Liver (tissue), 9 donors: ENCODE measurements around the gene CYREN. TPM values are rescaled to one million over a fixed set of nuclear protein-coding genes. Genes with fewer than 3 reads are reported as not detected.

Experiments
- DNase-seq: peaks from one replicate; pipeline ENCODE4 v3.0.0-alpha.2; 2017; ENCODE audit warnings: low spot score
- H3K27ac ChIP-seq, 2 donors: one replicate each; pipeline ENCODE4 v1.7.0; 2013; ENCODE audit warnings: inconsistent platforms in 2 of 2, low read length in 2 of 2, control low read depth in 1 of 2, low read depth in 1 of 2, mild to moderate bottlenecking in 1 of 2
- H3K27me3 ChIP-seq, 4 donors: one replicate each; pipeline versions ENCODE4 v1.6.1 to v1.7.0; 2013; ENCODE audit warnings: low read length in 3 of 4, inconsistent platforms in 1 of 4, mild to moderate bottlenecking in 1 of 4, moderate library complexity in 1 of 4; ENCODE audit not compliant: control insufficient read depth in 4 of 4, insufficient read depth in 4 of 4
- H3K36me3 ChIP-seq, 4 donors: one replicate each; pipeline versions ENCODE4 v1.6.1 to v1.7.0; 2013; ENCODE audit warnings: low read length in 3 of 4, mild to moderate bottlenecking in 3 of 4, low read depth in 1 of 4, moderate library complexity in 1 of 4; ENCODE audit not compliant: control insufficient read depth in 4 of 4, insufficient read depth in 3 of 4
- H3K4me1 ChIP-seq, 4 donors: one replicate each; pipeline versions ENCODE4 v1.6.1 to v1.7.0; 2013; ENCODE audit warnings: low read length in 3 of 4, mild to moderate bottlenecking in 3 of 4, moderate library complexity in 1 of 4; ENCODE audit not compliant: control insufficient read depth in 4 of 4, insufficient read depth in 4 of 4
- H3K4me3 ChIP-seq, 3 donors: one replicate each; pipeline versions ENCODE4 v1.6.1 to v1.7.0; 2013; ENCODE audit warnings: low read length in 3 of 3, control low read depth in 1 of 3, low read depth in 1 of 3, mild to moderate bottlenecking in 1 of 3
- H3K9ac ChIP-seq, 2 donors: one replicate each; pipeline ENCODE4 v1.7.0; 2013; ENCODE audit warnings: low read length in 2 of 2, mild to moderate bottlenecking in 2 of 2, moderate library complexity in 2 of 2, control low read depth in 1 of 2, low read depth in 1 of 2
- H3K9me3 ChIP-seq, 4 donors: one replicate each; pipeline versions ENCODE4 v1.6.1 to v1.7.0; 2013; ENCODE audit warnings: low read length in 3 of 4; ENCODE audit not compliant: control insufficient read depth in 4 of 4
- ATF3 ChIP-seq: IDR thresholded peaks from 2 replicates; pipeline ENCODE4 v1.6.1; 2016; ENCODE audit warnings: antibody characterized with exemption
- CTCF ChIP-seq: fragments of 150-350 bp; IDR thresholded peaks from 2 replicates; pipeline ENCODE4 v1.5.1; 2017; ENCODE audit warnings: improper control_type of control experiment, low read depth, low read length; ENCODE audit not compliant: missing input control
- EGR1 ChIP-seq, 2 donors: IDR thresholded peaks; 2 replicates each; pipeline ENCODE4 v1.6.1; 2016 to 2018; ENCODE audit warnings: antibody characterized with exemption in 2 of 2, low read depth in 2 of 2
- FOXA1 ChIP-seq: IDR thresholded peaks from 2 replicates; pipeline ENCODE4 v1.6.1; 2016; ENCODE audit warnings: antibody characterized with exemption
- FOXA2 ChIP-seq: IDR thresholded peaks from 2 replicates; pipeline ENCODE4 v1.6.1; 2016; ENCODE audit warnings: antibody characterized with exemption
- GABPA ChIP-seq, 2 donors: IDR thresholded peaks in 1 of 2; conservative IDR thresholded peaks in 1 of 2; 2 replicates each; pipeline ENCODE4 v1.6.1; 2016; ENCODE audit warnings: antibody characterized with exemption in 2 of 2, mild to moderate bottlenecking in 1 of 2, moderate library complexity in 1 of 2
- HNF4A ChIP-seq, 2 donors: conservative IDR thresholded peaks; 2 replicates each; pipeline ENCODE4 v1.6.1; 2016; ENCODE audit warnings: antibody characterized with exemption in 2 of 2, mild to moderate bottlenecking in 2 of 2
- HNF4G ChIP-seq: IDR thresholded peaks from 2 replicates; pipeline ENCODE4 v1.6.1; 2016; ENCODE audit warnings: antibody characterized with exemption
- JUND ChIP-seq, 2 donors: IDR thresholded peaks; 2 replicates each; pipeline ENCODE4 v1.6.1; 2016; ENCODE audit warnings: antibody characterized with exemption in 2 of 2
- MAX ChIP-seq: IDR thresholded peaks from 2 replicates; pipeline ENCODE4 v1.6.1; 2016; ENCODE audit warnings: antibody characterized with exemption
- NR2F2 ChIP-seq: IDR thresholded peaks from 2 replicates; pipeline ENCODE4 v1.6.1; 2016; ENCODE audit warnings: antibody characterized with exemption
- RAD21 ChIP-seq, 2 donors: IDR thresholded peaks; 2 replicates each; pipeline ENCODE4 v1.6.1; 2016; ENCODE audit warnings: antibody characterized with exemption in 2 of 2, mild to moderate bottlenecking in 2 of 2
- REST ChIP-seq: IDR thresholded peaks from 2 replicates; pipeline ENCODE4 v1.6.1; 2016; ENCODE audit warnings: antibody characterized with exemption, mild to moderate bottlenecking
- RXRA ChIP-seq, 2 donors: IDR thresholded peaks; 2 replicates each; pipeline ENCODE4 v1.6.1; 2017 to 2018; ENCODE audit warnings: antibody characterized with exemption in 2 of 2, mild to moderate bottlenecking in 1 of 2
- SP1 ChIP-seq: IDR thresholded peaks from 2 replicates; pipeline ENCODE4 v1.6.1; 2018; ENCODE audit warnings: antibody characterized with exemption, mild to moderate bottlenecking
- TAF1 ChIP-seq: conservative IDR thresholded peaks from 2 replicates; pipeline ENCODE4 v1.6.1; 2016; ENCODE audit warnings: antibody characterized with exemption, mild to moderate bottlenecking
- YY1 ChIP-seq: IDR thresholded peaks from 2 replicates; pipeline ENCODE4 v1.6.1; 2016; ENCODE audit warnings: antibody characterized with exemption, mild to moderate bottlenecking
- ZBTB33 ChIP-seq: IDR thresholded peaks from 2 replicates; pipeline ENCODE4 v1.6.1; 2016; ENCODE audit warnings: antibody characterized with exemption
- WGBS: extraction: QIAGEN DNeasy Blood & Tissue Kit; methylation state at CpG from one replicate; pipeline ENCODE4 v1.1.7; 2013; 5-methylcytosine and 5-hydroxymethylcytosine counted together
- polyA plus RNA-seq, 2 donors: library from polyadenylated mRNA; stranded (reverse) in 1 of 2; unstranded in 1 of 2; fragments of 200-250 nt in 1 of 2; fragments of >200 nt in 1 of 2; fragmentation: Nextera tagmentation in 1 of 2; extraction: Ambion mirVana in 1 of 2; gene quantifications; one replicate each; pipeline versions ENCODE4 v1.2.1 to v1.2.3, GENCODE V29; 2013 to 2015
- total RNA-seq, 2 donors: library from RNA; depleted of rRNA; stranded (reverse); fragments of >200 nt; gene quantifications; one replicate each; pipeline ENCODE4 v1.2.3, GENCODE V29; 2014
- donor health status: healthy.
- donor health status: healthy.
- donor health status: healthy.
- donor health status: healthy.
- donor health status: healthy.

CYREN gene
- total and polyA plus RNA-seq, 4 donors = 13.2 to 20.3 (median 16.0) TPM

GRCh38 chr7:135143885-135144668 is 26.4 kb downstream of the CYREN start:
- WGBS = 81% methylated on average over 3 of the region's 3 CpGs
- Histone ChIP-seq H3K4me1 (peaks cover 0 to 23% (median 11%) of the 10 kb centered on the region in 4 donors), H3K27ac (peak overlapping the region; percentile 15 to 43), H3K9me3 (no peaks in the 10 kb centered on the region), H3K36me3 (no peaks in the 10 kb centered on the region), H3K9ac (no peak overlapping the region), H3K4me3 (no peak overlapping the region), H3K27me3 (no peaks in the 10 kb centered on the region)
- DNase-seq = no peak
- TF ChIP-seq SP1 (peak; percentile 34), NR2F2 (peak; percentile 80), HNF4G (no peak), RXRA (IDR thresholded peaks at IDR 0.05) (peak; percentile 49 to 57), RAD21 (IDR thresholded peaks at IDR 0.05) (peak in 1 of 2 donors; percentile 16)

- no peaks in the 10 kb centered on the region for H3K4me1 ChIP-seq
- TF ChIP-seq REST (no peak), FOXA2 (no peak), EGR1 (IDR thresholded peaks at IDR 0.05; ENCODE audit: low read depth in 2 of 2) (no peak), RXRA (IDR thresholded peaks at IDR 0.05) (no peak), HNF4G (no peak), ZBTB33 (no peak), TAF1 (no peak), ATF3 (no peak), RAD21 (IDR thresholded peaks at IDR 0.05) (no peak), SP1 (no peak), JUND (IDR thresholded peaks at IDR 0.05) (no peak), FOXA1 (no peak), YY1 (no peak), MAX (no peak), CTCF (no peak), NR2F2 (no peak), HNF4A (conservative IDR thresholded peaks at IDR 0.05) (no peak), GABPA (IDR thresholded peaks at IDR 0.05 in 1 of 2, conservative IDR thresholded peaks at IDR 0.05 in 1 of 2) (no peak)
- H3K9ac ChIP-seq = no peak overlapping the region
- no peaks in the 10 kb centered on the region for H3K36me3 ChIP-seq
- H3K4me3 ChIP-seq = no peak overlapping the region
- H3K27ac ChIP-seq = no peak overlapping the region
- peaks cover 0 to 4% (median under 1%) of the 10 kb centered on the region in 4 donors for H3K9me3 ChIP-seq
- no peaks in the 10 kb centered on the region for H3K27me3 ChIP-seq
- DNase-seq = no peak
Measured at GRCh38 chr7:135129579-135129978, 40.9 kb downstream of the CYREN start.
